Endothelial cell of umbilical vein (primary cell): ENCODE measurements around the gene NCOA5. TPM values are rescaled to one million over a fixed set of nuclear protein-coding genes. Genes with fewer than 3 reads are reported as not detected.
A peak's percentile ranks its signal among the peaks of the same experiment; 100 is the strongest.

Experiments
- BruUV-seq: library from RNA; stranded (reverse); fragments of 400-500 nt; replicated peaks from 2 replicates; lab custom pipeline; 2021; lab: Mats Ljungman, UMichigan
- CTCF ChIA-PET: fragments of 300-600, 350-600 bp; sonication (Branson Sonifier 250); formaldehyde crosslinking; loops from one replicate; lab custom pipeline; 2021; ENCODE audit warnings: antibody characterized with exemption, inconsistent platforms; lab: Charles Lee
- POLR2A ChIA-PET: fragments of 300-600, 350-600 bp; sonication (Branson Sonifier 250); formaldehyde crosslinking; loops from one replicate; lab custom pipeline; 2021; ENCODE audit warnings: antibody characterized with exemption, inconsistent platforms; lab: Charles Lee
- DNase-seq: peaks from one replicate; pipeline ENCODE4 v3.0.0-alpha.2; 2011; ENCODE audit warnings: low read depth, low spot score
- FAIRE-seq: peaks from 2 replicates; lab custom pipeline; 2011; peaks lifted over from hg19 to GRCh38; lab: Jason Lieb, UNC
- H2AFZ ChIP-seq: 2 replicates; pipeline ENCODE4 v1.6.0; 2012; ENCODE audit warnings: low read depth, low read length, control low read depth, inconsistent platforms
- H3K27ac ChIP-seq: 2 replicates; pipeline ENCODE4 v1.5.1; 2011; ENCODE audit warnings: low read depth, mild to moderate bottlenecking, control low read depth, low read length, moderate library complexity; ENCODE audit not compliant: insufficient read depth
- H3K27me3 ChIP-seq, 2 experiments: 2 replicates each; pipeline versions ENCODE4 v1.6.0 to v1.6.1; 2011; ENCODE audit warnings: low read length in 2 of 2, mixed read lengths in 1 of 2; ENCODE audit not compliant: control insufficient read depth in 2 of 2, insufficient read depth in 2 of 2
- H3K36me3 ChIP-seq, 2 experiments: 2 replicates in 1 of 2; 3 replicates in 1 of 2; pipeline ENCODE4 v1.5.1; 2011; ENCODE audit warnings: low read length in 2 of 2, mild to moderate bottlenecking in 1 of 2, moderate library complexity in 1 of 2; ENCODE audit not compliant: control insufficient read depth in 2 of 2, insufficient read depth in 2 of 2; ENCODE audit errors: extremely low read depth in 1 of 2
- H3K4me1 ChIP-seq: 3 replicates; pipeline ENCODE4 v1.5.1; 2011; ENCODE audit warnings: mild to moderate bottlenecking, low read length; ENCODE audit not compliant: control insufficient read depth, insufficient read depth; ENCODE audit errors: extremely low read depth
- H3K4me2 ChIP-seq: 2 replicates; pipeline ENCODE4 v1.6.1; 2011; ENCODE audit warnings: low read length, control low read depth, mixed read lengths; ENCODE audit not compliant: insufficient read depth
- H3K4me3 ChIP-seq, 3 experiments: fragments of 200-600 bp in 1 of 3; sonication (generic), shearing (Covaris generic) in 1 of 3; replicated peaks in 1 of 3; 2 replicates each; pipeline ENCODE4 v1.5.1; 2011 to 2016; ENCODE audit warnings: control low read depth in 3 of 3, low read length in 3 of 3, mild to moderate bottlenecking in 2 of 3, inconsistent platforms in 1 of 3, low read depth in 1 of 3, moderate library complexity in 1 of 3; ENCODE audit not compliant: insufficient read depth in 1 of 3
- H3K79me2 ChIP-seq: 2 replicates; pipeline ENCODE4 v1.6.0; 2012; ENCODE audit warnings: low read length, inconsistent platforms; ENCODE audit not compliant: control insufficient read depth, insufficient read depth
- H3K9ac ChIP-seq: replicated peaks from 2 replicates; pipeline ENCODE3; 2011; ENCODE audit warnings: low read length, control low read depth; ENCODE audit not compliant: insufficient read depth; ENCODE audit errors: extremely low read depth
- H3K9me1 ChIP-seq: replicated peaks from 3 replicates; pipeline ENCODE4 v1.6.0; 2011; ENCODE audit warnings: mild to moderate bottlenecking, low read length; ENCODE audit not compliant: control insufficient read depth, insufficient read depth; ENCODE audit errors: extremely low read depth
- H3K9me3 ChIP-seq: replicated peaks from 2 replicates; pipeline ENCODE4 v1.5.1; 2012; ENCODE audit warnings: low read length, inconsistent platforms; ENCODE audit not compliant: control insufficient read depth, insufficient read depth
- H4K20me1 ChIP-seq: replicated peaks from 2 replicates; pipeline ENCODE3; 2011; ENCODE audit warnings: mild to moderate bottlenecking, low read length; ENCODE audit not compliant: control insufficient read depth, insufficient read depth; ENCODE audit errors: extremely low read depth
- CTCF ChIP-seq, 2 donors: IDR thresholded peaks; 1 replicate in 1 of 2; 2 replicates in 1 of 2; pipeline ENCODE4 v1.5.1; 2011; ENCODE audit warnings: low read length in 2 of 2, mild to moderate bottlenecking in 2 of 2, moderate library complexity in 2 of 2, control low read depth in 1 of 2, inconsistent platforms in 1 of 2, low read depth in 1 of 2; ENCODE audit not compliant: insufficient read depth in 1 of 2; ENCODE audit errors: extremely low read depth in 1 of 2
- FOS ChIP-seq: IDR thresholded peaks from 2 replicates; pipeline ENCODE4 v1.6.1; 2011; ENCODE audit warnings: mild to moderate bottlenecking, low read length, moderate library complexity, borderline replicate concordance; ENCODE audit not compliant: insufficient read depth
- dilution Hi-C: fragments of 300-500 bp; cut with MboI; formaldehyde crosslinking; loops from one replicate; pipeline ENCODE4 v1.15.0; 2019; ENCODE audit warnings: low sequenced_read_pairs; ENCODE audit not compliant: extremely low pct_ligation_motif_present
- intact Hi-C: fragments of 100-400 bp; cut with micrococcal nuclease; formaldehyde crosslinking; loops from one replicate; pipeline ENCODE4 v1.10.0; 2022
- polyA plus RNA-seq, 4 experiments: library from polyadenylated mRNA; depleted of rRNA in 3 of 4; stranded (reverse) in 3 of 4; unstranded in 1 of 4; fragments of >200 nt; gene quantifications; 2 replicates each; pipeline versions ENCODE4 v1.2.1 to v1.2.3, GENCODE V29; 2011 to 2012; ENCODE audit warnings: missing spikeins in 1 of 4
- total RNA-seq: library from RNA; stranded (reverse); gene quantifications from 2 replicates; pipeline ENCODE4 v1.2.3, GENCODE V29; 2021

The NCOA5 gene
- total and polyA plus RNA-seq, 2 donors (not counting 3 experiments of a cell fraction or from before 2014, with no cell fraction given), result 32.0 to 39.5 TPM

- no TSS peak for BruUV-seq
- dilution Hi-C loops (no loop called here), intact Hi-C loops (loop anchor here (1.0 to 5.0 kb wide), 2 partner anchors 17 to 36 kb away; no protein-coding TSS in a partner anchor)
- POLR2A ChIA-PET, result no interaction called here
- CTCF ChIA-PET, result interaction anchor here (0.7 to 3.0 kb wide), 27 partner anchors 8 to 380 kb away, joined by 3 to 27 read pairs (median 5); partner anchors contain the start of gene SLC12A5
- Histone ChIP-seq H3K9ac (no peak overlapping the region), H3K27ac (no peak overlapping the region), H3K9me3 (no peaks in the 10 kb centered on the region), H3K9me1 (no peaks in the 10 kb centered on the region), H2AFZ (no peak overlapping the region), H3K4me2 (peak overlapping the region; percentile 73), H3K36me3 (peaks cover 2 to 4% of the 10 kb centered on the region in 2 experiments), H4K20me1 (no peaks in the 10 kb centered on the region), H3K27me3 (peaks cover 2 to 23% of the 10 kb centered on the region in 2 experiments), H3K4me1 (peaks cover 27% of the 10 kb centered on the region), H3K79me2 (no peaks in the 10 kb centered on the region), H3K4me3 (peak overlapping the region in 2 of 3 experiments; percentile 3 to 26)
- DNase-seq (peak; percentile 56), FAIRE-seq (peak; percentile 75)
- TF ChIP-seq CTCF (IDR thresholded peaks at IDR 0.05; ENCODE audit: extremely low read depth in 1 of 2, insufficient read depth in 1 of 2, low read depth in 1 of 2, low read length in 2 of 2) (peak in 1 of 2 donors; percentile 30), FOS (no peak)
Observed at GRCh38 chr20:46057856-46058598, 31.7 kb downstream of the NCOA5 start.
